Activated effector memory CD4-positive, alpha-beta T cell treated with anti-CD3 and anti-CD28 coated beads, Interleukin-2, amount 50 U/mL, for 16 hours (primary cell): ENCODE results near the gene OR52E4.
A peak's percentile ranks its signal among the peaks of the same experiment; 100 is the strongest.

Source experiments
- DNase-seq: peaks from one replicate; pipeline ENCODE4 v3.0.0-alpha.2; 2020

The OR52E4 gene

DNA sequence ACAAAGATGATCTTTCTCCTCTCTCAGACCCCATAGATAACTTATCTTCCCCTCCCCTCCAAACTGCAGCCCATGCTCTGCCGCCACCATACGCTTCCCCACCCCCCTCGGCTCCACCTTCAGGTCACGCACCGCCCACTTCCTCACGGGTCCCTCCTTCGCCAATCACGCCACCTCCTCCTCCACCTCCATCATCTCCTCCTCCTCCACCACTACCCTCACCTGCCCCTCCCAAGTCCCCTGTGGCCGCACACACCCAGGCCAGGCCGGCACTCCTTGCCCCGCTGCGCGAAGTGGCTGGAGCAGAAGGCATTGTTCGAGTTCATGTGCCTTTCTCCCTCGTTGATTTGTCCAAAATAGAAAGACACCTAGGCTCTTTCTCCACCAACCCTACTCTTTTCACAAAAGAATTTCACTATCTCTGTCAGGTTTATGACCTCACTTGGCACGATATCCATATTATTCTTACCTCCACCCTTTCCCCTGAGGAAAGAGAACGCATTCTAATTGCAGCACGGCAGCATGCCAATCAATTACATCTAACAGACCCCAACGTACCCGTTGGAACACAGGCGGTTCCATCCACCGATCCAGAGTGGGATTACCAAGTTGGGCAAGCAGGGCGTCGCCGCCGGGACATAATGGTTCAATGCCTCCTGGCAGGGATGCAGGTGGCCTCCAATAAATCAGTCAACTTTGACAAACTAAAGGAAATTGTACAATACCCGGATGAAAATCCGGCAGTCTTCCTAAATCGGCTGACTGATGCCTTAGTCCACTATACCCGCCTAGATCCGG, 49.3 kb downstream of the OR52E4 start:
- DNase-seq: peak; percentile 25

- peak; percentile 58 for DNase-seq
These were observed 50.2 kb downstream of the OR52E4 start for GRCh38 chr11:5930614-5931013.

DNA sequence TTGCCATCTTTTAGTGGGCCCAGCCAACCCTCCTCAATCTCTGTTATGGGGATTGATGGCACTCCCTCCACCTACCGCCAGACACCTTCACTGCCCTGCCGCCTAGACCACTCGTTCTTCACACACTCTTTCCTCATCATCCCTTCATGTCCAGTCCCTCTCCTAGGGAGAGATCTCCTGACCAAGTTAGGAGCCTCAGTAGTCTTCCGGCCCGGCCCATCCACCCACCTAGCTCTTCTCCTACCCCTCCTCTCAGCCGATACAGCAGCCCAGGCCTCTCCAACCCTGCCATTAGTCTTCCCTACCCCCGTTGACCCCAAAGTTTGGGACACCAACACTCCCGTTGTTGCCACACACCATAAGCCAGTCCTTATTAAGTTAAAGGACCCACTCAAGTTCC, 50.6 kb downstream of the OR52E4 start:
- DNase-seq: peak; percentile 21

GRCh38 chr11:5932671-5933070, 52.2 kb downstream of the OR52E4 start:
- DNase-seq: peak; percentile 21

DNA sequence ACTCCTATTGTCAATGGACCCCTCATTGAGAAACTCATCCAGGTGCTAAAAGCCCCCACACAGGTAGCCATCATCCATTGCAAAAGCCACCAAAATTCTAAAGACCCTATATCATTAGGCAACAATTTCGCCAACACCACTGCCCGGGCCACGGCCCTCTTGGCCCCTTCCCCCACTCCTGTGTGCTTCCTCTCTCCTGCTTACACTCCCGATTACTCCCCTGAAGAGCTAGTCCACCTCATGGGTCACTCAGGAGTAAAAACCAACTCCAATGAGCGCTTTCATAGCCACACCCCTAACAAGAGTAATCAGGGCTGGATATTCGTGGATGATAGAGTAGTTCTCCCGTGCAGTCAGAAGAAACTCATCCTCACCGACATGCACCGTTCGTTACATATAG, 52.7 kb downstream of the OR52E4 start:
- no peak for DNase-seq
